OCI-LY7 (cell line): Measurements from ENCODE around the gene PAK4.

Experiments
- CTCF ChIP-seq: fragments of 200-600 bp; sonication (generic); conservative IDR thresholded peaks from 2 replicates; pipeline ENCODE4 v1.5.1; 2014; ENCODE audit warnings: mild to moderate bottlenecking, antibody characterized with exemption, low read length, moderate library complexity, mixed read lengths
- EZH2phosphoT487 ChIP-seq: fragments of 200-600 bp; sonication (generic); IDR thresholded peaks from 2 replicates; pipeline ENCODE4 v1.6.1; 2018; ENCODE audit warnings: low read depth, borderline replicate concordance, mild to moderate bottlenecking, mixed run types, antibody characterized with exemption, low read length, moderate library complexity, mixed read lengths

DNA sequence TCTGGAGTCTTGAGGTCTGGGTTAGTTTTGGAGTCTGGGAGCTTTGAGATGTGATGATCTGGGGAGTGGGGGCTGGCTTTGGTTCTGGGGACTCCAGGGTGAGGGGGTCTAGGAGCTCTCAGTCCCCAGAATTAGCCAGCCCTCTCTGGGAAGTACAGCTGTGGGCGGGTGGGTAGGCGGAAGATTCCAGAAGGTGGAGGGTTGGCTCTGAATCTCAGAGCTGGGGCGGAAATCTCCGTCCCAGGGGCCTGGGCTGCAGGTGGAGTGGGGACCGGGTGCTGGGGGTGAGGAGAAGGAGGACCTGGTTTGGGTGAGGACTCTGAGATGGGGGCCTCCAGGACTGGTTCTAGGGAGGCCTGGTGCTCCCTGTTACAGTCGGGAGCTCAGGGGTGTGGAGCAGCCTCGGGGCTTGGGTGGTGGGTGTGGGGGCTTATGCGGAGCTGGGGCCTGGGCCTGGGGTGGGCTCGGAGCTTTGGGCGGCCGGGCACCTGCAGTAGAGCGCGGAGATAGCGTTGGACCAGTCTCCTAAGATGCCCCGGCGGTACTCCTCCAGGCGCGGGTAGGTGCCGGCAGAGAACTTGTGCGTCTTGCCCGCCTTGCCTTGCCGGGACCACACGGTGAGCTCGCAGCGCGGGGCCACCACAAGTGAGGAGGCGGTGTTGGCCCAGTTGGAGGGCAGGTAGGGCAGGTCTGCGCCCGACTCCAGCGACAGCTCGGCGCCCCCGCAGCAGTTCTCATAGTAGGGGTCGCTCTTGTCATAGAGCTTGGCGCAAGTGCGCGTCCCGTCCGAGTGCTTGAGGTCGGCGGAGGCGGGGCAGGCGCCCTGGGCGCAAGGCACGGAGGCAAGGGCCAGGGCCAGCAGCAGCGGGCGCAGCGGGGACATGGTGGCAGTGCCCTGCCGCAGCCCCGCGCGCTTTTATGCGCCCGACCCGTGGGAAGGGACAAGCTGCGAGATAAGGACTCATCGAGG is 78.1 kb downstream of the PAK4 start, which contains the start of gene SYCN:
- TF ChIP-seq CTCF (no peak), EZH2phosphoT487 (no peak)
